ENCODE data around the gene DYNC1LI2. TPM values are rescaled to one million over a fixed set of nuclear protein-coding genes. Genes with fewer than 3 reads are reported as not detected.
"Not testable (repeated sequence)": the region's sequence is repeated elsewhere in the genome, so short reads cannot be mapped to it uniquely, and the experiment has no call there.

DYNC1LI2 gene
- 57.1 and 59.0 TPM in 2 replicates for total RNA-seq (2014; rRNA removed; shearing (Covaris generic))

DNA sequence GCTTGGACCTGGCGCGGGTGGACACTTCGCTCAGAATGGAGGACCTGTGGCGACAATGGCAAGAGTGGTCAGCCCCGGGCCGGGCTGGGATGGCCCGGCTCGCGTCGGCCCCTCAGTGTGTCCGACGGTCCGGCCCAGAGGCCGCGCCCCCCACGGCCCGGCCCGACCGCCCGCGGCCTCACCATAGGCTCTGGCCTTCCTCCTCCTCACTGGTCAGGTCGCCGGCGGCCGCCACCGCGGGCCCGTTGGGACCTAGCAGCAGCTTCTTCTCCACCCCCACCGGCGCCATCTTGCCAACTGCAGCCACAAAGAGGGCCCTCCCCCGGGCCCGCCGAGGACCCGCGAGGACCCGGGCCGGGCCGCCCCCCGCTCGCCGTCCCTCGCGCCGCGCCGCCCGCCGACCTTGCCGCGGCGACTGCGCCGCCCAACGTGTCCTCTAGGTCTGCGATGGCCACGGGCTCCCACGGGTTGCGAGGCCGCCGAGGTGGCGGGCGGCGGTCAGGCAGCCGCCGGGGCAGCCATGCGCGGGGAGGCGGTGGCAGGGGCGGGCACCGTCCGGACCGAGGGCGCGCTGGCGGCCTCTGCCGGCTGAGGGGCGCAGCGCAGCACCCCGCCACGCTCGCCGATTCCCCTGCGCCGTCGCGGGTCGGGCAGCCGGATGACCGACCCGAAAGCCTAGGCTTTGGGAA, at the start of gene DYNC1LI2:
Gene DYNC1LI2 (minus strand): TSS at position 307 of the 689 bp plus-strand sequence. CDS start 18 bp downstream, at position 289.
- peak; percentile 27 for DNase-seq (ENCODE audit: low spot score)

DNA sequence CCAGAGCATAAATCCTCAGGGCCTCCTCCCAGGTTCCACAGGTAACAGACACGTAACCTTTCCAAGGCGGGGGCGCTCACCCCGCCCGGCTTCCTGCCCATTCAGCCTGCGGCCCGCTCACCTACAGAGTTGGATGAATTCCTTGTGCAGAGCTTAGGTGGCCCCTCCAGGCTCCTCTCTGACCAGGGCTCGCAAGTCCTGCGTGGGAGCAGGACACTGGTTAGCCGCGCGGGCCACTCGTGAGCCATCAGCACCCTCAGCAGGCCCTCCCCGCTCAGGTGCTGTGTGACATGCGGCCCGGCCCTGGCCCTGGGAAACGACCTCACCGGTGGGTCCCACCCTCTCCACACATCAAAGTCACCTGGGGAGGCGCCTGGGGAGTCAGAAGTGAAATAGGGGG, 49.4 kb upstream of the DYNC1LI2 start:
- no peak for DNase-seq (ENCODE audit: low spot score)

- peak; percentile 1 for DNase-seq (ENCODE audit: low spot score)
These were observed 46.8 kb upstream of the DYNC1LI2 start for GRCh38 chr16:66798161-66798560.

GRCh38 chr16:66793984-66794383, 42.6 kb upstream of the DYNC1LI2 start:
- DNase-seq (ENCODE audit: low spot score): not testable (repeated sequence)

GRCh38 chr16:66790130-66790733, 38.8 kb upstream of the DYNC1LI2 start:
- DNase-seq (ENCODE audit: low spot score): no peak

- DNase-seq (ENCODE audit: low spot score): no peak
These were observed 36.0 kb upstream of the DYNC1LI2 start for GRCh38 chr16:66787427-66787826.

DNA sequence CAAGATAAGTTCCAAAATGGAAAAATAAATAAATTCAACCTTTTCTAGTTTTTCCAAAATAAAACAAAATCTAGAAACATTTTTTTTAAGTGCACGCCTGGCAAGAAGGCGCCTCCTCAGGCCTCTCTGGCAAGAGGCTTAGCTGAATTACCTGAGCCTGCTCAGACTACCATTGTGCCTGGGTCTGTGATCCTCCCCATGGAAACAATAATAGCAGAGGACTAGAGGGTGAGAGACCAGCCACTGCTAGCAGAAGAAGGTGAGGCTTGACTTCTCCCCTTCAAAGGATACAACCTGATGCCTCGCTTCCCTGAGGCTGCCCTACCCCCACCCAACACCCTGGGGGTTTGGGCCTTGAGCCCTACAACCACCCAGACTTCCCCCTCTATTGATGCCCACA, 35.1 kb upstream of the DYNC1LI2 start:
- no peak for DNase-seq (ENCODE audit: low spot score)

GRCh38 chr16:66776457-66776856, 25.0 kb upstream of the DYNC1LI2 start:
- DNase-seq (ENCODE audit: low spot score): no peak

GRCh38 chr16:66774981-66775380, 23.6 kb upstream of the DYNC1LI2 start:
- no peak for DNase-seq (ENCODE audit: low spot score)

DNA sequence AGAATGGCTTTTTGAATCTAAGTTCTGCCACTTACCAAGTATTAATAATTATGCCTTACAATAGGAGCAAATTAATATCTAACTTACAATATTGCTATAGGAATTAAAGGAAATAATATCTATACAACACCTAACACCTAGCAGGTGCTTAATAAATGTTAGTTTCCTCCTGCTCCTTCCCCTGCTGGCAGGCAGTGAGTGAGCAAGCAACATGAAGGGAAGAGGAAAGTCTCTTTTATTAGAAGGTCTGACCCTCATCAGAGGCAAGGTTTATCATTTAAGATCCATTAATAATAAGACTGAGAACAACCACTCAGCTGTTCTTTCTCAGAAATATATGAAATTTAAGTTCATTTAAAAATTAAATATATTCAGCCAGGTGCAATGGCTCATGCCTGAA, 6.7 kb upstream of the DYNC1LI2 start:
- DNase-seq (ENCODE audit: low spot score): no peak

DNA sequence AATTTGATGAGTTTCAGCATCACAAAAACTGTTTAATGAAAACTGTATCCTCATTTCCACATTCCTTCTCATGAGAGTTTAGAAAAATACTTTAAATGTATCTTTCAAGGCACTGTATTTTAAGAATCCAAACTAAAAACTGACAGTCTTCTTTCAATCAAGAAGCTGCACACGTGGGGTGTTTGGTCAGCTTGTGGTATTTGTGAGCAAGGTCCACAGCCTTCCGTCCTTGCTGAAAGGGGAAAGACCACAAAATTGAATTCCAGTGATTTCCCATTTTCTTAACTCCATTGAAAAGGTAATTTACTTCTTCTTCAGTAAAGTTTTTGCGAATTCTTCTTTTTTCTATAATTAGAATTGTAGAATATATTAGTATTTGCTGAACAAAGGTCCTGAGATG, 3.4 kb upstream of the DYNC1LI2 start:
- no peak for DNase-seq (ENCODE audit: low spot score)

DNA sequence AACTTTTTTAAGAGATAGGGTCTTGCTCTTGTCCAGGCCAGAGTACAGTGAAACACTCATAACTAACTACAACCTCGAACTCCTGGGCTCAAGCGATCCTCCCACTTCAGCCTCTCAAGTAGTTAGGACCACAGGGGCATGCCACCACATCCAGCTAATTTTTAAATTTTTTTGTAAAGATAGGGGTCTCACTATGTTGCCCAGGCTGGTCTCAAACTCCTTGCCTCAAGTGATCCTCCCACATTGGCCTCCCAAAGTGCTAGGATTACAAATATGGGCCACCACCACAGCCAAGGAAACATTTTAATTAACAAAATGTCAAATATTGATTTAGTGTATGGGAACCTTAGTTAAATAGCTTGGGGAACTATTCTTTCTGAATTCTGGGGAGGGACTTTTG, 2.8 kb upstream of the DYNC1LI2 start:
- DNase-seq (ENCODE audit: low spot score): no peak

GRCh38 chr16:66752958-66753357, 1.5 kb upstream of the DYNC1LI2 start:
- DNase-seq (ENCODE audit: low spot score): no peak

DNA sequence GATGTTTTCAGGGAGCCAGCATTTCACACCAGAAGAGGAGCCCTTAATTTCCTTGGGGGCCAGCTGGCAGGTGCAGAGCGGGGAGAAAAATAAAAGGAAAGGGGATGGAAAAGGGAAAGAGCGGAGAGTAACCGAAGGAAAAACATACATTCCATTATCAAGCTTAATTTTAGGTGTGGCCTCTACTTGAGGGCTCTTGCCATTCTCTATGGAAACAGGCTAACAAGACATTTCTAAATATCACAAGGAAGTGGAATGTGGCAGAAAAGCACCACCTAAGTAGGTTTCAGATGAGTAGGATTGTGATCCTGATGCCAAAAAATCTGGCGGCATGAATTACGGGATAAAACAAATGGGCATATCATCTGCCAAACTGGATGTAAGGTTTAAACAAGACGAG, 970 bp upstream of the DYNC1LI2 start:
- no peak for DNase-seq (ENCODE audit: low spot score)

DNA sequence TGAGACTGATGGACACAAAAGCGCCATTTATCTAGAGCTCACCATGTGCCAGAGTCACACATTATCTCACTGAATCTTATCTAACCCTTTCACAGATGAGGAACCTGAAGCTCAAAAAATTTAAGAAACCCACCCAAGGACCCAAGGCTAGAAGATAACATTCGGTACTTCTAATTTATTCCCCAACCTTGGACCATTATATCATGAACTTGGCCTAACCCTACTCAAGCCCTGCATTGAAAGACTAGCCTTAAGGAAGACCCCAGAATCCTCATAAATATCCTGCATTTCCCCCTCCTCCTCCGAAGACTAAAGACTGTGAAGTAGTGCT, 548 bp upstream of the DYNC1LI2 start:
- no peak for DNase-seq (ENCODE audit: low spot score)

DNA sequence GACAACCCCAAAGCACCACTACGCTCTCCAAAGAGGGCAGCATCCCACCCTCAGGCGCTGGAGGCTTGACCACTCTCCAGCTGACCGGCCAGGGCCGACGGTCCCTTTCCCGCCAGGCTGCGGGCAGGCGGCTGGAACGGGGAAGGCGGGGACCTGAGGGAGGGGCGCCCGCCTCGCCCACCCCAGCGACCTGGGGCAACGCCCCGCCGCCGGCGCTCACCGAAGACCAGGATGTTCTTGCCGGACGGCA, 431 bp downstream of the DYNC1LI2 start:
- DNase-seq (ENCODE audit: low spot score): no peak

GRCh38 chr16:66750279-66751052, 943 bp downstream of the DYNC1LI2 start:
- DNase-seq (ENCODE audit: low spot score): no peak

- DNase-seq (ENCODE audit: low spot score): no peak
These were observed 4.7 kb downstream of the DYNC1LI2 start for GRCh38 chr16:66746682-66747081.

DNA sequence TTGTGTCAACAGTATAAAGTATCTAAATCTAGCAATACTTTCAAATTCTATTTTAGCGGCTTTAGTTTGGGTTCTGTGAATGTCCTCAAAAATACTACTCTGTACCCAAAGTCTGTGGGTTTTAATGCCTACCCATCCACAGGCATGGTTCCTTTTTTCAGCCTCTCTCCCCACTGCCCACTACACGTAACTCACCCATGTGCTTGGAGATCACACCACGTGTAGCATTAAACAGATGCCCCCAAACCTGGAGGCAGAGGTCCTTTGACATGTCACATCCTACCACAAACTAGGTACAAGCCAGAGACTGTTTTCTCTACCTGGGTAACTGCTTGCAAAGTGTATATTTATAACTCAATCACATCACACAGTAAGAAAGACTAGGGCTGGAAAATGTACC, 5.4 kb downstream of the DYNC1LI2 start:
- DNase-seq (ENCODE audit: low spot score): no peak

GRCh38 chr16:66741950-66742808, 9.2 kb downstream of the DYNC1LI2 start:
- no peak for DNase-seq (ENCODE audit: low spot score)

DNA sequence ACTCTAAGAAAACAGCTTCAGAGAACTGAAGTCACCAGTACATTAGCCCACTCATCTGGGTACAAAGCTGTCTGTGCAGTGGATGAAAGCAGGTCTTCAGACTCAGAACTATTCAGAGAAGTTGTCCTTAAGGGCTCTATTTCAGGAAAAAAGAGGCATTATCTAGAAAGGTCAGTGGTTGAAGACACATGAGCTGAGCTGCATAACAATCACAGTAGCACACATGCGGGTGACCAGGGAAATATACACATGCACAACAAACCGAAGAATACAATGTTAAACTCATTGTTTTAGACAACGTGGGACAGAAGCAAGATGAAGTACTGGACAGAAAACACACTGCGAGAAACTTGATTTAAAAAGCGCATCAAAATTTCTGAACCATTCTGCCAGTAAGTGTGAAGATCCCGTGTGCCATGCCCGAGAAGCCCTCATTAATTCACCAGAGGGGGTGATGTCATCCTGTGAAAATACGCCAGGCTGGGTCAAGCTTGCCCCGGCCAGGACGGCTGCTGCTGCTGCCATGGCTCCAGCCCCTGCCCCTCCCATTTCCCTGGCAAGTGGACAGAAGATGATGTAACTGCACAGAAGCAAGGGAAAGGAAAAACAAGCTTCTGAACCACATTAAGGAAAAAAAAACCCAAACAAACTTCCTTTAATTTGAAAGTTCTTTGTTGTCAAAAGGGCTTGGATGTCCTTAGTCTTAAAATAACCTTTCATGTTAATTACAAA, 10.1 kb downstream of the DYNC1LI2 start:
- DNase-seq (ENCODE audit: low spot score): peak; percentile 74

DNA sequence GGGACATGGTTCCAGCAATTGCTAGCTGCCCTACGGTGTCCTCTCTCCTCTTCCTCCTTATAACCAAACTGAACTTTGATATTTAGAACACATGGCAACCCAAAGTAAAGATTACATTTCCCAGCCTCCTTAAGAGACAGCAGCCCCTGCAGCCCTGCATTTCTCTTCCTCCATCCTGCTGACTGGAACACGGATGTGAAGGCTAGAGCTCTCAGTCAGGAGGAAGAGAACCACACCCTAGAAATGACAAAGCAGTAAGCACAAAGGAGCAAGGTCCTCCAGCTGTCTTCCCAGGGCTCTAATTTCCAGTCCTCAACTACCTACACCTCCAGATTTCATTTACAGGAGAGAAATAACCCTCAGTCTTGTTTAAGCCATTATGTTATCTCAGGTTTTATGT, 10.9 kb downstream of the DYNC1LI2 start:
- DNase-seq (ENCODE audit: low spot score): peak; percentile 35
